Common myeloid progenitor, CD34-positive (primary cell): ENCODE results near the gene PTGDR.
A peak's percentile ranks its signal among the peaks of the same experiment; 100 is the strongest.

Experiments used
- CTCF ChIA-PET: fragments of 350-600 bp; sonication (Branson Sonifier 250); formaldehyde crosslinking; loops from one replicate; lab custom pipeline; 2021; ENCODE audit warnings: antibody characterized with exemption; lab: Charles Lee
- POLR2A ChIA-PET: fragments of 350-600 bp; sonication (Branson Sonifier 250); formaldehyde crosslinking; loops from one replicate; lab custom pipeline; 2021; ENCODE audit warnings: antibody characterized with exemption; lab: Charles Lee
- DNase-seq, 3 donors: peaks; one replicate each; pipeline versions ENCODE4 v3.0.0 to v3.0.0-alpha.2; 2013
- H3K27ac ChIP-seq, 2 experiments: 1 replicate in 1 of 2; 2 replicates in 1 of 2; pipeline ENCODE4 v1.7.0; 2013; ENCODE audit warnings: inconsistent platforms in 2 of 2, low read length in 2 of 2, mild to moderate bottlenecking in 2 of 2, low read depth in 1 of 2, moderate library complexity in 1 of 2; ENCODE audit not compliant: severe bottlenecking in 2 of 2, insufficient read depth in 1 of 2, poor library complexity in 1 of 2
- H3K27me3 ChIP-seq, 5 experiments: replicated peaks in 2 of 5; 1 replicate in 3 of 5; 2 replicates in 2 of 5; pipeline versions ENCODE4 v1.6.1 to v1.7.0; 2013; ENCODE audit warnings: low read length in 4 of 5, mild to moderate bottlenecking in 2 of 5, moderate library complexity in 2 of 5, inconsistent platforms in 1 of 5; ENCODE audit not compliant: insufficient read depth in 5 of 5, control insufficient read depth in 4 of 5
- H3K36me3 ChIP-seq, 4 experiments: 1 replicate in 2 of 4; 2 replicates in 2 of 4; pipeline versions ENCODE4 v1.6.1 to v1.7.0; 2013; ENCODE audit warnings: low read length in 3 of 4, control low read depth in 1 of 4, mild to moderate bottlenecking in 1 of 4; ENCODE audit not compliant: control insufficient read depth in 4 of 4, insufficient read depth in 4 of 4
- H3K4me1 ChIP-seq, 4 experiments: 1 replicate in 3 of 4; 2 replicates in 1 of 4; pipeline versions ENCODE4 v1.6.1 to v1.7.1; 2013; ENCODE audit warnings: low read length in 3 of 4, mild to moderate bottlenecking in 3 of 4, control low read depth in 1 of 4, inconsistent platforms in 1 of 4, moderate library complexity in 1 of 4; ENCODE audit not compliant: control insufficient read depth in 4 of 4, insufficient read depth in 4 of 4; ENCODE audit errors: control extremely low read depth in 1 of 4
- H3K4me3 ChIP-seq, 7 experiments: 1 replicate in 4 of 7; 2 replicates in 3 of 7; pipeline versions ENCODE4 v1.5.1 to v1.7.0; 2013; ENCODE audit warnings: mild to moderate bottlenecking in 7 of 7, low read length in 6 of 7, moderate library complexity in 6 of 7, inconsistent platforms in 2 of 7, low read depth in 2 of 7, control low read depth in 1 of 7; ENCODE audit not compliant: insufficient read depth in 4 of 7, control insufficient read depth in 1 of 7; ENCODE audit errors: extremely low read depth in 1 of 7
- H3K9me3 ChIP-seq, 5 experiments: 1 replicate in 4 of 5; 2 replicates in 1 of 5; pipeline versions ENCODE4 v1.6.1 to v1.7.1; 2013; ENCODE audit warnings: low read length in 4 of 5, mild to moderate bottlenecking in 2 of 5, inconsistent platforms in 1 of 5, low read depth in 1 of 5, moderate library complexity in 1 of 5; ENCODE audit not compliant: control insufficient read depth in 4 of 5, insufficient read depth in 2 of 5; ENCODE audit errors: control extremely low read depth in 1 of 5
- WGBS: methylation state at CpG from one replicate; pipeline ENCODE4 v1.1.5; 2013; ENCODE audit not compliant: insufficient coverage; 5-methylcytosine and 5-hydroxymethylcytosine counted together

The PTGDR gene

GRCh38 chr14:52248057-52248456, 19.4 kb upstream of the PTGDR start:
- Histone ChIP-seq H3K9me3 (peaks cover 0 to 3% (median 0%) of the 10 kb centered on the region in 5 experiments), H3K4me3 (no peak overlapping the region), H3K36me3 (no peaks in the 10 kb centered on the region), H3K27ac (no peak overlapping the region), H3K4me1 (no peaks in the 10 kb centered on the region), H3K27me3 (no peaks in the 10 kb centered on the region)
- CTCF ChIA-PET, result interaction anchor here (0.9 to 1.6 kb wide), 2 partner anchors 11 to 204 kb away, joined by 3 read pairs; no protein-coding TSS in a partner anchor
- 46% methylated on average over 2 of the region's 2 CpGs for WGBS
- POLR2A ChIA-PET, result no interaction called here
- DNase-seq, result no peak

GRCh38 chr14:52251724-52252123, 15.8 kb upstream of the PTGDR start:
- no peaks in the 10 kb centered on the region for H3K4me1 ChIP-seq
- peaks cover 0 to 3% (median 0%) of the 10 kb centered on the region in 5 experiments for H3K9me3 ChIP-seq
- H3K27me3 ChIP-seq, result no peaks in the 10 kb centered on the region
- no peak overlapping the region for H3K4me3 ChIP-seq
- no peak overlapping the region for H3K27ac ChIP-seq
- H3K36me3 ChIP-seq, result no peaks in the 10 kb centered on the region
- CTCF ChIA-PET, result no interaction called here
- DNase-seq, result no peak
- POLR2A ChIA-PET, result no interaction called here
- no CpG with 5 or more reads among the region's 1 CpG for WGBS

GRCh38 chr14:52253503-52253902, 14.0 kb upstream of the PTGDR start:
- DNase-seq, result no peak
- Histone ChIP-seq H3K36me3 (no peaks in the 10 kb centered on the region), H3K9me3 (peaks cover 0 to 1% (median 0%) of the 10 kb centered on the region in 5 experiments), H3K27ac (no peak overlapping the region), H3K27me3 (no peaks in the 10 kb centered on the region), H3K4me3 (no peak overlapping the region), H3K4me1 (peaks cover 0 to under 1% (median 0%) of the 10 kb centered on the region in 4 experiments)
- CTCF ChIA-PET, result no interaction called here
- POLR2A ChIA-PET, result no interaction called here
- 77% methylated on average over 2 of the region's 3 CpGs for WGBS

- Histone ChIP-seq H3K27me3 (no peaks in the 10 kb centered on the region), H3K9me3 (no peaks in the 10 kb centered on the region), H3K27ac (no peak overlapping the region), H3K36me3 (no peaks in the 10 kb centered on the region), H3K4me3 (no peak overlapping the region), H3K4me1 (peaks cover 1 to 5% (median 4%) of the 10 kb centered on the region in 4 experiments)
- WGBS, result 74% methylated on average over 3 of the region's 4 CpGs
- CTCF ChIA-PET, result no interaction called here
- peak in 1 of 3 donors; percentile 35 for DNase-seq
- POLR2A ChIA-PET, result no interaction called here
Measured at GRCh38 chr14:52254086-52254485, 13.4 kb upstream of the PTGDR start.

GRCh38 chr14:52258783-52259182, 8.7 kb upstream of the PTGDR start:
- H3K27me3 ChIP-seq, result no peaks in the 10 kb centered on the region
- no peaks in the 10 kb centered on the region for H3K9me3 ChIP-seq
- whole genome bisulfite sequencing, result 89% methylated on average over 2 of the region's 2 CpGs
- no peaks in the 10 kb centered on the region for H3K36me3 ChIP-seq
- no peak overlapping the region for H3K27ac ChIP-seq
- ChIA-PET CTCF (interaction anchor here (1.0 to 1.9 kb wide), 3 partner anchors 10 to 111 kb away, joined by 3 to 8 read pairs (median 3); no protein-coding TSS in a partner anchor), POLR2A (interaction anchor here (0.9 kb wide), 1 partner anchor 8 kb away, joined by 3 read pairs; no protein-coding TSS in a partner anchor)
- H3K4me3 ChIP-seq, result no peak overlapping the region
- no peak for DNase-seq
- peaks cover 10 to 27% (median 14%) of the 10 kb centered on the region in 4 experiments for H3K4me1 ChIP-seq

DNA sequence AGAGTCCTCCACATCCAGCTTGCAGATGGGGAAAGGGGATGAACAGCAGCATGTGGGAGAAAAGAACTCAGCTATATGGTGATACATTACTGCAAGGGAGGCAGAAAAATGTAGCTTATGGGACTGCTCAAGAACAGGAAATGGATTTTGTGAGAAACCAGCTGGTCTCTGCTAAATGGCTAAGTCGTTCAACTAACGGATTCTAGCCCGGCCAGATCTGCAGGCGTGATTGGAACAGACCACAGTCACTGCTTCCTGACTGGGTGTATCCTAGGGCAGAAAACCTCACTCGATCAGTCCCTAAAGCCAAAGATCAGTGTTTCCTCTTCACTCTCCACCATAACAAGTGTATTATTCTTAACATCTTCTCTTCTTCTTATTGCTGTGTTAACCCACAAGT, 8.1 kb upstream of the PTGDR start:
- Histone ChIP-seq H3K9me3 (no peaks in the 10 kb centered on the region), H3K27me3 (no peaks in the 10 kb centered on the region), H3K4me1 (peaks cover 10 to 27% (median 16%) of the 10 kb centered on the region in 4 experiments), H3K4me3 (peak overlapping the region in 2 of 7 experiments; percentile 9 to 30), H3K36me3 (no peaks in the 10 kb centered on the region), H3K27ac (no peak overlapping the region)
- CTCF ChIA-PET, result interaction anchor here (1.0 to 1.9 kb wide), 4 partner anchors 9 to 124 kb away, joined by 3 to 8 read pairs (median 3); no protein-coding TSS in a partner anchor
- POLR2A ChIA-PET, result interaction anchor here (0.9 kb wide), 1 partner anchor 9 kb away, joined by 3 read pairs; no protein-coding TSS in a partner anchor
- DNase-seq, result peak in 2 of 3 donors; percentile 80 to 89
- WGBS, result 2% methylated on average over 4 of the region's 5 CpGs

GRCh38 chr14:52262600-52262999, 4.9 kb upstream of the PTGDR start:
- no peak for DNase-seq
- ChIA-PET CTCF (interaction anchor here (1.1 to 2.0 kb wide), 2 partner anchors 10 to 59 kb away, joined by 3 to 6 read pairs; no protein-coding TSS in a partner anchor), POLR2A (no interaction called here)
- H3K4me3 ChIP-seq, result no peak overlapping the region
- WGBS, result 92% methylated on average over 1 of the region's 1 CpG
- H3K27ac ChIP-seq, result no peak overlapping the region
- H3K27me3 ChIP-seq, result peaks cover 0 to 10% (median 2%) of the 10 kb centered on the region in 5 experiments
- H3K36me3 ChIP-seq, result no peaks in the 10 kb centered on the region
- H3K4me1 ChIP-seq, result peaks cover 38 to 52% (median 44%) of the 10 kb centered on the region in 4 experiments
- H3K9me3 ChIP-seq, result no peaks in the 10 kb centered on the region
